Activated T-cell treated with anti-CD3 and anti-CD28 coated beads for 4 hours (primary cell): ENCODE results near the gene LRCH1.

Experiments used
- DNase-seq: peaks from one replicate; pipeline ENCODE4 v3.0.0-alpha.2; 2020

LRCH1 gene

GRCh38 chr13:46536341-46536740 is 16.6 kb upstream of the LRCH1 start:
- DNase-seq: no peak

GRCh38 chr13:46539231-46539630 is 13.7 kb upstream of the LRCH1 start:
- DNase-seq: no peak

GRCh38 chr13:46541210-46541609 is 11.8 kb upstream of the LRCH1 start:
- no peak for DNase-seq

- no peak for DNase-seq
Measured at GRCh38 chr13:46542833-46543232, 10.1 kb upstream of the LRCH1 start.

- DNase-seq: no peak
Measured at GRCh38 chr13:46543287-46543686, 9.7 kb upstream of the LRCH1 start.

GRCh38 chr13:46544208-46544607 is 8.8 kb upstream of the LRCH1 start:
- no peak for DNase-seq

GRCh38 chr13:46544811-46545210 is 8.2 kb upstream of the LRCH1 start:
- no peak for DNase-seq

GRCh38 chr13:46546084-46546768 is 6.7 kb upstream of the LRCH1 start:
- DNase-seq: no peak

GRCh38 chr13:46550822-46551221 is 2.1 kb upstream of the LRCH1 start:
- DNase-seq: no peak

- peak; percentile 48 for DNase-seq
Measured at GRCh38 chr13:46551410-46552302, 1.3 kb upstream of the LRCH1 start.

- no peak for DNase-seq
Measured at GRCh38 chr13:46552303-46552682, 677 bp upstream of the LRCH1 start.

- no peak for DNase-seq
Measured at GRCh38 chr13:46553521-46553885, 533 bp downstream of the LRCH1 start.

- DNase-seq: peak; percentile 40
Measured at GRCh38 chr13:46553886-46554858, 1.2 kb downstream of the LRCH1 start.

GRCh38 chr13:46554951-46555350 is 2.0 kb downstream of the LRCH1 start:
- DNase-seq: no peak

GRCh38 chr13:46555722-46556417 is 2.9 kb downstream of the LRCH1 start:
- no peak for DNase-seq

- DNase-seq: no peak
Measured at GRCh38 chr13:46556418-46556779, 3.4 kb downstream of the LRCH1 start.

GRCh38 chr13:46559272-46559805 is 6.4 kb downstream of the LRCH1 start:
- DNase-seq: no peak

- DNase-seq: no peak
Measured at GRCh38 chr13:46560778-46561177, 7.8 kb downstream of the LRCH1 start.

GRCh38 chr13:46561286-46561685 is 8.3 kb downstream of the LRCH1 start:
- no peak for DNase-seq

GRCh38 chr13:46561691-46562090 is 8.7 kb downstream of the LRCH1 start:
- DNase-seq: no peak

GRCh38 chr13:46562152-46562551 is 9.2 kb downstream of the LRCH1 start:
- no peak for DNase-seq

GRCh38 chr13:46562581-46562980 is 9.6 kb downstream of the LRCH1 start:
- DNase-seq: no peak
